NCI-H2227 (cell line): ENCODE data around the gene MAST2.
"Not testable (repeated sequence)": the region's sequence is repeated elsewhere in the genome, so short reads cannot be mapped to it uniquely, and the experiment has no call there.

ENCODE experiments used
- DNase-seq: peaks from one replicate; lab custom pipeline; 2025; ENCODE audit not compliant: unreplicated experiment; lab: John Stamatoyannopoulos, UW

The MAST2 gene

DNA sequence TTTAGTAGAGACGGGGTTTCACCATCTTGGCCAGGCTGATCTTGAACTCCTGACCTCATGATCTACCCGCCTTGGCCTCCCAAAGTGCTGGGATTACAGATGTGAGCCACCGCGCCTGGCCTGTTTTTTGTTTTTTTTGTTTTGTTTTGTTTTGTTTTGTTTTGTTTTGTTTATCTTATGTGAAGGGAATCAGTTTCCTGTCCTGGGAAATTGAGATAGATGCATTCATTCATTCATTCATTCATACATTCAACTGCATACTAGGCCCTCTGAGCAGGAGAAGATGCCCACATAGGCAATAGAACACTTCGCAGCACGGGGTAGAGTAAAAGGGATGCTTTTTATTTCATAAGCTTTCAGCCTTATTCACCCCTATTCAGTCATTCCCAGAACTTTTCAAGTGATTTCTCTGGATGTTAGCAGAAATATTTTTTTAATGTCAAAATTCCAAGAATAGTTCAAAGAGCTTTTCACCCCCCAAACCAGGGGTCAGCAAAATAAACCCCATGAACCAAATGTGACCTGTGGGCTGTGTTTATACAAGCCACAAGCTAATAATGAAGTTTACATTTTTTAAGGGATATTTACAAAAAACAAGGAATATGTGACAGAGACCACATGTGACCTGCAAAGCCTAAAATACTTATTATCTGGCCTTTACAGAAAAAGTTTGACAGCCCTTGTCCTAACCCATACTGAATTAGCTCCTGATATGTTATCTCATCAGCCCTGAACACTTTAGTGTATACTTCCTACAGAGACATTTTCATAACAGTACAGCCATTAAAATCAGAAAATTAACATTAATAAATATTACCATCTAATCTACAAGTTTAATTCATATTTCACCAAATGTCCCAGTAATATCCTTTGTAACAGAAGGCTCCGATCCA is 127.1 kb downstream of the MAST2 start:
- no peak for DNase-seq

DNA sequence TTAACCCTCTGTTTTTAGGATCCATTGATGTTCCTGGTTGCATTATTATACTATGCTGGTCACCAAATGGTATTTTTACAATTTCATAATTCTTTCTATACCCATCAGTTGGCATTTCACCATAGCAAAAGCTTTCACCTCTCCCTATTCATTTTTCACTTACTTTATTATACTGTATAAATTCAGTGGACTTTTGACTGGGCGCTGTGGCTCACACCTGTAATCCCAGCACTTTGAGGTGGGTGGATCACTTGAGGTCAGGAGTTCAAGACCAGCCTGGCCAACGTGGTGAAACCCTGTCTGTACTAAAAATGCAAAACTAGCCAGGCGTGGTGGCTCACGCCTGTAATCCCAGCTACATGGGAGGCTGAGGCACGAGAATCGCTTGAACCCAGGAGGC is 128.8 kb downstream of the MAST2 start:
- DNase-seq: not testable (repeated sequence)

DNA sequence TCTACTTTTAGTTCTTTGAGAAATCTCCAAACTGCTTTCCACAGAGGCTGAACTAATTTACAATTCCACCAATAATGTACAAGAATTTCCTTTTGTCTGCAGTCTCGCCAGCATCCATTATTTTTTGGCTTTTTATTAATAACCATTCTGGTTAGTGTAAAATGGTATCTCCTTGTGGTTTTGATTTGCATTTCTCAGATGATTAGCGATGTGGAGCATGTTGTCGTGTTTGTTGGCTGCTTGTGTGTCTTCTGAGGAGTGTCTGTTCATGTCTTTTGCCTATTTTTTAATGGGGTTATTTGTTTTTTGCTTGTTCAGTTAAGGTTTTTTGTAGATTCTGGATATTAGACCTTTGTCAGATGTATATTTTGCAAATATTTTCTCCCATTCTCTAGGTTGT is 131.5 kb downstream of the MAST2 start:
- no peak for DNase-seq

DNA sequence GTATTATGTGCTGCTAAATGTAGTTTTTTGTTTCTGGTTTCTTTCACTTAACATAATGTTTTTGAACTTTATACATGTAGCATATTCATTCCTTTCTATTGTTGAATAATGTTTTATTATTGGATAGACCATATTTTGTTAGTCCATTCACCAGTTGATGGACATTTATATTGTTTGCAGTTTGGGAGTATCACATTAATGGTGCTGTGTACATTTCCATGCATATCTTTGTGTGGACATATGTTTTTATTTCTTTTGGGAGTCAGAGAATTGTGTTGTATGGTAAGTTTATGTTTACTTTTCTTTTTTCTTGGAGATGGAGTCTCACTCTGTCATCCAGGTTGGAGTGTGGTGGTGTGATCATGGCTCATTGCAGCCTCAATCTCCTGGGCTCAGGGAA is 134.6 kb downstream of the MAST2 start:
- DNase-seq: no peak

DNA sequence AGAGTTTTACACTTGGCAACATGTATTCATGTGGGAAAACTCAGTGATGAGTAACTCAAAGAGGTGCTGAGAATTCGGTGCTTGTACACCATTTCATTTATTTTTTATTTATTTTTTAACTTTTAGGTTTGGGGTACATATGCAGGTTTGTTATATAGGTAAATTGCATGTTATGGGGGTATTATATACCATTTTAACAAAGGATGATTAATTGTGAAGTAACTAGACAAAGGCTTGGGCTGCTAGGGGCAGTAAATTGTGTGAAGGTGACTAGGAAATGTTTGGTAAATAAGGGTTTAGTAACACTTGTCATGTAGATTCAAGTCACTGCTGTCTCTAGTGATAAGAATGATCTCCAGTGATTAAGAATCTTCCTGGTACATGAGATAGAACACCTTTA is 139.0 kb downstream of the MAST2 start:
- no peak for DNase-seq

DNA sequence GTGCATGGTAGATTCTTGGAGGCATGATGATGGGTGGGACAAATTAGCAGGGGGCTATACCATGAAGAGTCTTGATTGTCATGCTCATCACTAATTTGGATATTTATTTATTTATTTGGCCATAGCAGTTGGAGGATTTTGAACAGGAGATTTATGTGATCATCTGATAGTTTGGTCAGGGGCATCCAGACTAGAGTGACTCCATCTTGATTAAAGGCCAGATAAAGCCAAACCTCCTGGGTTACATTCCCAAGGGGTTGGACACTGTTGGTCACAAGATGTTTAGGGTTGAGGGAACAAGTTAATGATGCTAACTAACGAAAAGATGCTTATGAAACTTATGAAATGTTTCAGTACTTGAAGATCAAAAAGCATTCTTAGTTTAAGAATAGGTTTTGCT is 139.8 kb downstream of the MAST2 start:
- DNase-seq: no peak

DNA sequence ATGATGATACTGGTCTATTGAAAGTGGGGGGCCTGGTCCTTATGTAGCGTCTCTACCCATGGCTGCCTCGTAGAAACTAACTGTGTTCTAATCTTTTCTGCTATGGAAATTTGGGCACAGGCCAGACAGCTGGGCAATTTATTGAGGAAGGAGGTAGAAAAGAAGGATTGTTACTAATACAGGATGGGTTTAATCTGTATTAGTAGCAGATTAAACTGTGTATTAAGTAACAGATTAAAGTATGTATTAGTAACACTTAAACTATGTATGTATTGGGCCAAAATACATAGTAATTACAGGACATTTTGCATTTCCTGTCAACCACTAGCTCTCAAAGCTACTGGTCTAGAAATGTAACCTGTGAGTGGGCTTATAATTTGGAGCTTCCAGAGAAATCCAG is 142.0 kb downstream of the MAST2 start:
- no peak for DNase-seq

DNA sequence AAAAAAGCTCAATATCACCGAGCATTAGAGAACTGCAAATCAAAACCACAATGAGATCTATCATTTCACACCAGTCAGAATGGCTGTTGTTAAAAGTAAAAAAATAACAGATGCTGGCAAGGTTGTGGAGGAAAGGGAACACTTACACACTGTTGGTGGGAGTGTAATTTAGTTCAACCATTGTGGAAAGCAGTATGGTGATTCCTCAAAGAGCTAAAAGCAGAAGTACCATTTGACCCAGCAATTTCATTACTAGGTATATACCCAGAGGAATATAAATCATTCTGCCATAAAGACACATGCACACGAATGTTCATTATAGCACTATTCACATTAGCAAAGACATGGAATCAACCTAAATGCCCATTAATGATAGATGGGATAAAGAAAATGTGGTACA is 146.1 kb downstream of the MAST2 start:
- not testable (repeated sequence) for DNase-seq

DNA sequence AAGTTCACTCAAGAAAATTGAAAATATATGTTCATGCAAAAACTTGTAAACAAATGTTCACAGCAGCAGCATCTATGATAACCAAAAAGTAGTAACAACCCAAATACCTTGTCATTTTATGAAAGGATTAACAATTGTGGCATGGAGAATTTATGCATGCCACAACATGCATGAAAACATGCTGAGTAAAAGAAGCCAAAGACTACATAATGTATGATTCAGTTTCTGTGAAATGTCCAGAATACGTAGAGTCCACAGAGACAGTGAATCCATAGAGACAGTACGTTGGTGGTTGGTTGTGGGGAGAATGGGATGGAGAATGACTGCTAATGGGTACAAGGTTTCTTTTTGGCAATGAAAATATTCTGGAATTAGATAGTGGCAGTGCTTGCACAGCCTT is 148.7 kb downstream of the MAST2 start:
- no peak for DNase-seq

DNA sequence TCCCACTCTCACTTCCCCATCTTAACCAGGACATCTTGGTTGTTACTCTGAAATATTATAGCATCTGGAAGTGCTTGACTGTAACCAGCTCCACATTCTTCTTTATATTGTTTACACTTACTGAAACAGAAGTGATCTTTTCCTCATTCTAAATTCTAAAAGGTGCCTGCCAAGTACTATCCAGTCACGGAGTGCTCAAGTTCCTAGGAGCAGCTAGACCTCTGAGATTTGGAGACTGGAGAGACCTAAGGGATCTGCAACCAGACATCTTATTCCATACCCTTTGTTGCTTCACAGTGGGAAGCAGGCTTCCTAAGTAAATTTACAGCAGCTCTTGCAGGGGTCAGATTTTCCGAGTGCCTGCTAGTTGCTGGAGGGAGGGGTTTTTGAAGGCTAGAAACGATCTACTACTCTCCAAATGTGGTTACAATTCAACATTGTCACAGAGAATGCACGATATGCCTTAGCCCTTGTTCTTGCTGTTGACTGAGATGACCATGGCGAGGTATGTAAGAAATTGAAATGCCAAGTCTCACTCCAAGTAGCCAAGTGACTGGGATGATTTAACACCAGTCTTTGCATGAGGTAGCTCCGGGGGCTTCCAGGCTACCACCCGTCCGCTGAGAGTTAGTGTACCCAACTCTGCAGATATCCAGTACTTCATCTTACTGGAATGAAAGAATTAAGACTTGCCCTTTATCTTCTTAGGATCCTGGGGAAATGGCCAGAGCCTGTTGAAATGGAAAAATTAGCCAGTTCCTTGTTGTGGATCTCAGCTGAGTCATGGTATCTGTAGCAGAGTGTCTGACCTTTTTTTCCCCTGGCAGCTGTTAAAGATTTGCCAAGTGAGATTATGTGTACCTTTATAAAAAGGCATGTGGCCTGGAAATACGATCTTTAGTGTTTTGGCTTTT is 150.8 kb downstream of the MAST2 start:
- DNase-seq: peak; percentile 36

DNA sequence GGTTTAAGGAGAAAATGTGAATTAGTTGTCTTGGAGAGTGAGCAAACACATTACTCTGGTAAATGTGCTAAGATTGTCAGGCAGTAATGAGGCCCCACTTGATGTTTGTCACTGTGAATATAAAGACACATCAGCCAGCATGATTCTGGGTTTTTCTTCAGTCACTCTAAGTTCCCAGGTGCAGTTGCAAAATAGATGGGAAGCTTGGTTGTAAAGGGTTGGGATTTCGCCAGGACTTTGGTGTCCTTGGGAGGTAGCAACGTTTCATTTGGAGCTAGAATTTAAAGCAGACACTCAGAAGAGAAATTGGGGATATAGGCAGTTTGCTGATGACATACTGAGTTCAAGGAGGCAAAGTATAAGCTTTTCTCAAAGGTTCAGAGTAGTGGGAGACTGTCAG is 154.3 kb downstream of the MAST2 start:
- no peak for DNase-seq

DNA sequence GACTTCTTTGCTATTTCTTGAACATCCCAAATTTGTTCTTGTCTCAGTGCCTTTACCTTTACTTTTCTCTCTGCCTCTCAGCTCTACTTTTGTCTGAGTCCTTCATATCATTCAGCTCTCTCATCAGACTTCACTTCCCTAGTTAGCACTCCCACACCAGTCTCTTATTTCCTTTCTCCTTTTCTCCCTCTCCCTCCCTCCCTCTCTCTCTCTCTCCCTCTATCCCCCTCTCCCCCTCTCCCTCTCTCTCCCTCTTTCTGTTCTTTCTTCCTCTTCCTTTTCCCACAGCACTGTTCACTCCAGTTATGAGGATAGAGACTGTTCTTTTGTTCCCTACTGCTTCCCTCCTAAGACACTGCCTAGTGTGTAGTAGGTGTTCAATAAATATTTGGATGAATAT is 154.9 kb downstream of the MAST2 start:
- DNase-seq: no peak

DNA sequence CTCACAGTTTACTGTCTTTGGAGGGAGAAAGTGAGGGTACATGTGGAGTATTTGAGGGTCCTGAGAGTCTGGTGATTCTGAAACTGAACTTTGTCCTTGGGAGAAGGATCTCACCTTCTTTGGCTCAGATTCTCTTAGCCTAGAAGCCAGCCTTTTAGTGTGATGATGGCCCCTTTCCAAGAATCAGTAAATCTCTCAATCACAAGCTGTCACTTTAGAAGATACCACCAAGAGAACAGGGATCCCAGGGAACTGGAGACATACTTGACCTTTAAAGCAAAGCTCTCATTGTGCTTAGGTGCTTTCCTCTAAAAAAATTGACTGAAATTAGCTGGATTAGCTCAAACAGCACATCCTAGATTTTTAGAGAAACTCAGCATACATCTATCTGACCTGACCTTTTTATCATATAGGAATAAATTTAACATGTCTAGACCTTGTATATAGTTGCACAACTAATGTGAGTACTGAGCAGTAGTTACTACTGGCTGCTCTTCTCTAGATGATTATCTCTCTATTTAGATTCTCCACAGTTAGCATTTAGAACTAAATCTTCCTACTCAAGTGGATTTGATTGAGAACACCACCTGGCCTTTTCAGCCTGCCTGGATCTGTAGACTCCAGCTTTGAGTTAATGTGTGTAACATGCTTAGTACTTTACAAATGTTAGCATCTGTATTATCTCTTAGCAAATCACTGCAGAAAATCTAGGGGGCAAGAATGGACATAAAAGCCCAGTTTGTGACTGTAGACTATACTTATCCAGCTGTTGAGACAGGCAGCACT is 157.7 kb downstream of the MAST2 start:
- DNase-seq: no peak

DNA sequence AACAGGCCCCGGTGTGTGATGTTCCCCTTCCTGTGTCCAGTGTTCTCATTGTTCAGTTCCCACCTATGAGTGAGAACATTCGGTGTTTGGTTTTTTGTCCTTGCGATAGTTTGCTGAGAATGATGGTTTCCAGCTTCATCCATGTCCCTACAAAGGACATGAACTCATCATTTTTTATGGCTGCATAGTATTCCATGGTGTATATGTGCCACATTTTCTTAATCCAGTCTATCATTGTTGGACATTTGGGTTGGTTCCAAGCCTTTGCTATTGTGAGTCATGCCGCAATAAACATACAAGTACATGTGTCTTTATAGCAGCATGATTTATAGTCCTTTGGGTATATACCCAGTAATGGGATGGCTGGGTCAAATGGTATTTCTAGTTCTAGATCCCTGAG is 158.5 kb downstream of the MAST2 start:
- DNase-seq: not testable (repeated sequence)

DNA sequence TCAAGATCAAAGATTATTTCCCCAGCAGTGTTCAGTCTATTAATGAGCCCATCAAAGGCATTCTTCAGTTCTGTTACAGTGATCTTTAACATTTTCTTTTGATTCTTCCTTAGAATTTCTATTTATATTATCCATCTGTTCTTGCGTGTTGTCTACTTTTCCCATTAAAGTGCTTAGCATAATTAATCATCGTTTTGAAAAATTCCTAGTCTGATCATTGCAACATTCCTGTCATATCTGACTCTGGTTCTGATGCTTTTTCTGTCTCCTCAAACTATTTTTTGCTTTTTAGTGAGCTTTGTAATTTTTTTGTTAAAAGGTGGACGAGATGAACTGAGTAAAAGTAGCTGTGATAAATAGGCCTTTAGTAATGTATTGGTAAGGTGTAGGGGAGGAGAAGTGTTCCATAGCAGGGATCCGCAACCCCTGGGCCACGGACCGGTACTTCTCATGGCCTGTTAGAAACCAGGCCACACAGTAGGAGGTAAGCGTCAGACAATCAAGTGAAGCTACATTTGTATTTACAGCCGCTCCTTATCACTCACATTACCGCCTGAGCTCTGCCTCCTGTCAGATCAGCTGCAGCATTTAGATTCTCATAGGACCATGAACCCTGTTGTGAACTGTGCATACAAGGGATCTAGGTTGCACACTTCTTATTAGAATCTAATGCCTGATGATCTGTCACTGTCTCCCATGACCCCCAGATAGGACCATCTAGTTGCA is 165.7 kb downstream of the MAST2 start:
- DNase-seq: no peak

DNA sequence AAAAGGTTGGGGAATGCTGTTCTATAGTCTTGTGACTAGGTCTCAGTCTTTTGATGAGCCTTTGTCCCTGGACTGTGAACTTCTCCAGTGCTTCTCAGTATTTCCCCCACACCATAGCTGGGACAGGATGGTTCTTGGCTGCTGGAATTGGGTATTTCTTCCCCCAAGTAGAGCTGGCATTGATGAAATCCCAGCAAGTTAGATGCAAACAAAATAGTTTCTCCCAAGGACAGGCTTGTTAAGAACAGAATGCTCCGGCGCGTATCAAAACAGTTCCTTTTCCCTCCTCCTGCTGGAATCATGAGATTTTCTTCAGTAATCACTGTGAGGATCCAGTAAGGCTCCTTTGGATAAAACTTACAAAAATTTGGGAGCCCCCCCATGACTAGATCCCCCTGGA is 166.5 kb downstream of the MAST2 start:
- DNase-seq: no peak

DNA sequence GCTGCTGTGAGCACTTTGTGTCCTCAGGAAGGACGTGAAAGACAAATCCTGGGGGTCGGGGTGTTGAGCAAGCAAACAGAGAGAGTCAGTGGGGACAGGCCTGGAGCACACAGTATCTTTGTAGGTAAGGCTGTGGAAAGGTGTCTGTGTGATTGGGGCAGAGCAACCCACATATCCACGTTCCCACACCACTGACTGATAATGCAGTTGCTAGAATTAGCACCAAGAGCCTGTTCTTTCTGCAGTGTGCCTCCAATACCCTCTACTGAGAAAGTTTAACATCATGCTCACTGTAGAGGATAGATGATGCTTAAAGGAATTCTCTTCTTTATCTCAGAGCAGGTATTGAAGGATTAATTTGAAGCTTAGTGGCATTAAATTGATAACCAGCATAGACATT is 167.9 kb downstream of the MAST2 start:
- no peak for DNase-seq

DNA sequence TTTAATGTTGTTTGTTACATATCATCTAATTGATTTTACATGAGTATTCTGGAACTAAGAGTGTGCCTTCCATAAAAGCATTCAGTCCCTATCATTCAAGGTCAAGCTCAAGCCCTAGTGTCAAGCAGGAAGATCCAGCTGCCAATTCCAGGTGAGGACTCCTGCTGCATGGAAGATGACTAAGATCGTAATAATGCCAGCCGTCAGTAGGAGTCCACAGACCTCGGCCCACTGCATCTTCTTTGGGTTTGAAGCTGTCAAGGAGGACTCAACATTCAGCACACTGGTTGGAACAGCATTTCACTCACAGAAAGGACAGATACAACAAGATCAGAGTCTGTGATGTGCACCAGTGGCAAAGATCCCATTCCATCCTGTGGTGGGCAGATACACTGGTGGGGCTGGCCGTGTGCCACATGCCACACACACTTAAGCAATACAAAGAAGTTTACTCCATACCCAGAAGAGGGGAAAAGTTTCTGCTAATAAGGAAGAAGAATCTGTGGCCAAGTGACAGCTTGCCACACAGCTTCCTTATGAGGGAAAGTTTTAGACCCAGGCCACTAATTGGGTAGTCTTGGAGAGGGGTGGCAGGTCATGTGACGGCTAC is 168.6 kb downstream of the MAST2 start:
- no peak for DNase-seq

DNA sequence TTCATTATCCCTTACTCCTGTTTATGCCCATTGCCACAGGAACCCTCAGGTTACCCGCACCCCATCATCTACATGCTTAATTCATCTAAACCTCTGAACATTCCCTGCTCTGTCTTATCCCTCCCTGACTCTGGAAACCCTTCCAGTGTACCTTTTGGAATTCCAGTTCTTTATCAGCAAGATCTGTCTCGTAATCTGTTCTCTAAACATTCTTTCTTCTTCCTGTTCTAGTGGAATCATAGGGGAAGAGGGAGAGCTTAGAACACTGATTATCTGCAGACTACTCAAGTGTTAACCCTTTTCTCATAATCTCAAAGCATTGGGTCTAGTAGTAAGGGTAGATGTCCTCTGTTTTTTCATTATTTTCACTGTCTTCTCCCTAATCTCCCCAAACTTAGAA is 169.2 kb downstream of the MAST2 start:
- no peak for DNase-seq

DNA sequence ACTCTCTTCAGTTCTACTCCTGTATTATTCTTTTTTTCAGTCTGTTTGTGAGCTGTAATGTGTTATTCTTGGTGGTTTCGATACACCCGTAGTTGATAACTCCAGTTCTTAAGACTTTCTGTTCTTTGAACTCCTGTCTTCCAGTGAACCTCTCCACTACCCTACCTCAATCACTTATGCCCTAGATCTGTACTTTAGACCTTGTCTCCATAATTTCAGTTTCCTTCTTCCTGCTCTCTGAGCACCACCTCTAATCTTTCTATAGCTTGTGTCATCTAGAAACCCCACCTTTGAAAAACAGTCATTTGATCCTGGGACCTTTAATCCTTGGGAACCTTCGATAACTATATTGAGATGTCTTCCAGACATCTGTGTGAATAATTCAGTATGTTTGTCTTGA is 169.7 kb downstream of the MAST2 start:
- no peak for DNase-seq
